Mesothelial cell of epicardium (in vitro differentiated cells): ENCODE measurements around the gene HPN. TPM values are rescaled to one million over a fixed set of nuclear protein-coding genes. Genes with fewer than 3 reads are reported as not detected.
"Not testable (repeated sequence)": the region's sequence is repeated elsewhere in the genome, so short reads cannot be mapped to it uniquely, and the experiment has no call there.

ENCODE experiments used
- DNase-seq, 2 experiments: peaks; one replicate each; pipeline ENCODE4 v3.0.0; 2021; ENCODE audit warnings: low spot score in 2 of 2; ENCODE audit not compliant: unreplicated experiment in 2 of 2
- H3K27ac Mint-ChIP-seq: 2 replicates; pipeline ENCODE4 v1.8.0; 2021; ENCODE audit warnings: mixed read lengths
- H3K27me3 Mint-ChIP-seq: 2 replicates; pipeline ENCODE4 v1.8.0; 2021; ENCODE audit warnings: low read depth, mixed read lengths
- H3K36me3 Mint-ChIP-seq: 2 replicates; pipeline ENCODE4 v1.8.0; 2021; ENCODE audit warnings: mixed read lengths
- H3K4me1 Mint-ChIP-seq: 2 replicates; pipeline ENCODE4 v1.8.0; 2021; ENCODE audit warnings: mixed read lengths
- H3K4me3 Mint-ChIP-seq: 2 replicates; pipeline ENCODE4 v1.8.0; 2021; ENCODE audit warnings: mild to moderate bottlenecking, moderate library complexity, mixed read lengths
- H3K9me3 Mint-ChIP-seq: 2 replicates; pipeline ENCODE4 v1.8.0; 2021; ENCODE audit warnings: mixed read lengths
- CTCF ChIP-seq: fragments of 200-600 bp; sonication (generic); IDR thresholded peaks from one replicate; pipeline ENCODE4 v1.5.0; 2021; ENCODE audit warnings: antibody characterized with exemption; ENCODE audit not compliant: unreplicated experiment
- total RNA-seq: library from RNA; stranded (reverse); gene quantifications from 3 replicates; pipeline ENCODE4 v1.2.1, GENCODE V29; 2021

The HPN gene
- total RNA-seq, 1 donor from 2014 or later = 21.3 TPM

GRCh38 chr19:35027851-35028599 lies 13.5 kb upstream of the HPN start:
- Mint-ChIP-seq H3K4me3 (peak overlapping the region; percentile 20), H3K27me3 (peaks cover 31% of the 10 kb centered on the region), H3K36me3 (peaks cover 22% of the 10 kb centered on the region), H3K9me3 (no peaks in the 10 kb centered on the region), H3K27ac (no peak overlapping the region), H3K4me1 (peaks cover 7% of the 10 kb centered on the region)
- no peak for DNase-seq
- TF ChIP-seq CTCF = no peak

GRCh38 chr19:35028600-35028885 lies 13.0 kb upstream of the HPN start:
- peaks cover 24% of the 10 kb centered on the region for H3K36me3 Mint-ChIP-seq
- H3K9me3 Mint-ChIP-seq, H3K4me1 Mint-ChIP-seq, H3K27ac Mint-ChIP-seq, DNase-seq: not testable (repeated sequence)
- peak overlapping the region; percentile 20 for H3K4me3 Mint-ChIP-seq
- peaks cover 36% of the 10 kb centered on the region for H3K27me3 Mint-ChIP-seq

- not testable (repeated sequence) for H3K4me1 Mint-ChIP-seq, DNase-seq, H3K9me3 Mint-ChIP-seq, H3K27ac Mint-ChIP-seq
- H3K27me3 Mint-ChIP-seq = peaks cover 42% of the 10 kb centered on the region
- peak overlapping the region; percentile 49 for H3K4me3 Mint-ChIP-seq
- peaks cover 21% of the 10 kb centered on the region for H3K36me3 Mint-ChIP-seq
These were observed 12.2 kb upstream of the HPN start for GRCh38 chr19:35029275-35029736.

GRCh38 chr19:35029737-35030256 lies 11.7 kb upstream of the HPN start:
- H3K27me3 Mint-ChIP-seq = peaks cover 46% of the 10 kb centered on the region
- H3K4me3 Mint-ChIP-seq = peak overlapping the region; percentile 49
- H3K9me3 Mint-ChIP-seq = no peaks in the 10 kb centered on the region
- H3K4me1 Mint-ChIP-seq = peaks cover 7% of the 10 kb centered on the region
- no peak for TF ChIP-seq CTCF
- H3K36me3 Mint-ChIP-seq = peaks cover 19% of the 10 kb centered on the region
- DNase-seq = no peak
- no peak overlapping the region for H3K27ac Mint-ChIP-seq

- DNase-seq = peak; percentile 50 to 70
- peaks cover 46% of the 10 kb centered on the region for H3K27me3 Mint-ChIP-seq
- no peak within 1 kb of the TSS for H3K27ac Mint-ChIP-seq
- peaks cover 18% of the 10 kb centered on the region for H3K36me3 Mint-ChIP-seq
- H3K9me3 Mint-ChIP-seq = no peaks in the 10 kb centered on the region
- no peak for TF ChIP-seq CTCF
- peaks cover 7% of the 10 kb centered on the region for H3K4me1 Mint-ChIP-seq
- H3K4me3 Mint-ChIP-seq = peak within 1 kb of the TSS; percentile 68
These were observed 11.1 kb upstream of the HPN start, which contains the start of gene SCN1B for GRCh38 chr19:35030257-35031071. Gene SCN1B (plus strand): TSS chr19:35030470. CDS start chr19:35030821, 351 bp downstream.

- Mint-ChIP-seq H3K9me3 (no peaks in the 10 kb centered on the region), H3K4me1 (peaks cover 7% of the 10 kb centered on the region), H3K36me3 (peaks cover 17% of the 10 kb centered on the region), H3K27me3 (peaks cover 46% of the 10 kb centered on the region), H3K27ac (no peak overlapping the region), H3K4me3 (peak overlapping the region; percentile 68)
- TF ChIP-seq CTCF = no peak
- no peak for DNase-seq
These were observed 10.2 kb upstream of the HPN start for GRCh38 chr19:35031072-35031881.
